Stimulated activated memory B cell treated with anti-CD40 and anti-IgM and Interleukin-4, amounts not matched to agents 10 μg/mL and 1 μg/mL and 100 μg/mL, for 72 hours (primary cell): ENCODE results near the gene RPL29.

Experiments
- ATAC-seq: fragments of 150-1000 bp; cut with Tn5 transposase; 2 replicates; pipeline ENCODE4 v1.10.0; 2021
- H3K27ac Mint-ChIP-seq: one replicate; pipeline ENCODE4 v1.8.0; 2022; ENCODE audit warnings: mild to moderate bottlenecking, mixed read lengths
- H3K27me3 Mint-ChIP-seq: one replicate; pipeline ENCODE4 v1.8.0; 2022; ENCODE audit warnings: mixed read lengths
- H3K36me3 Mint-ChIP-seq: one replicate; pipeline ENCODE4 v1.8.0; 2022; ENCODE audit warnings: mixed read lengths
- H3K4me1 Mint-ChIP-seq: one replicate; pipeline ENCODE4 v1.8.0; 2022; ENCODE audit warnings: mixed read lengths
- H3K4me3 Mint-ChIP-seq: one replicate; pipeline ENCODE4 v1.8.0; 2022; ENCODE audit warnings: mild to moderate bottlenecking, moderate library complexity, mixed read lengths
- H3K9me3 Mint-ChIP-seq: one replicate; pipeline ENCODE4 v1.8.0; 2022; ENCODE audit warnings: mixed read lengths

Gene RPL29

GRCh38 chr3:51958603-51959521 is 36.8 kb downstream of the RPL29 start:
- Mint-ChIP-seq H3K9me3 (no peaks in the 10 kb centered on the region), H3K36me3 (peaks cover 7% of the 10 kb centered on the region), H3K27ac (no peak overlapping the region), H3K27me3 (peaks cover 18% of the 10 kb centered on the region), H3K4me1 (no peaks in the 10 kb centered on the region), H3K4me3 (no peak overlapping the region)
- ATAC-seq = no peak

GRCh38 chr3:51957520-51958205 is 38.0 kb downstream of the RPL29 start:
- Mint-ChIP-seq H3K27me3 (peaks cover 29% of the 10 kb centered on the region), H3K4me3 (no peak overlapping the region), H3K36me3 (peaks cover 7% of the 10 kb centered on the region), H3K27ac (no peak overlapping the region), H3K9me3 (no peaks in the 10 kb centered on the region), H3K4me1 (no peaks in the 10 kb centered on the region)
- ATAC-seq = no peak

DNA sequence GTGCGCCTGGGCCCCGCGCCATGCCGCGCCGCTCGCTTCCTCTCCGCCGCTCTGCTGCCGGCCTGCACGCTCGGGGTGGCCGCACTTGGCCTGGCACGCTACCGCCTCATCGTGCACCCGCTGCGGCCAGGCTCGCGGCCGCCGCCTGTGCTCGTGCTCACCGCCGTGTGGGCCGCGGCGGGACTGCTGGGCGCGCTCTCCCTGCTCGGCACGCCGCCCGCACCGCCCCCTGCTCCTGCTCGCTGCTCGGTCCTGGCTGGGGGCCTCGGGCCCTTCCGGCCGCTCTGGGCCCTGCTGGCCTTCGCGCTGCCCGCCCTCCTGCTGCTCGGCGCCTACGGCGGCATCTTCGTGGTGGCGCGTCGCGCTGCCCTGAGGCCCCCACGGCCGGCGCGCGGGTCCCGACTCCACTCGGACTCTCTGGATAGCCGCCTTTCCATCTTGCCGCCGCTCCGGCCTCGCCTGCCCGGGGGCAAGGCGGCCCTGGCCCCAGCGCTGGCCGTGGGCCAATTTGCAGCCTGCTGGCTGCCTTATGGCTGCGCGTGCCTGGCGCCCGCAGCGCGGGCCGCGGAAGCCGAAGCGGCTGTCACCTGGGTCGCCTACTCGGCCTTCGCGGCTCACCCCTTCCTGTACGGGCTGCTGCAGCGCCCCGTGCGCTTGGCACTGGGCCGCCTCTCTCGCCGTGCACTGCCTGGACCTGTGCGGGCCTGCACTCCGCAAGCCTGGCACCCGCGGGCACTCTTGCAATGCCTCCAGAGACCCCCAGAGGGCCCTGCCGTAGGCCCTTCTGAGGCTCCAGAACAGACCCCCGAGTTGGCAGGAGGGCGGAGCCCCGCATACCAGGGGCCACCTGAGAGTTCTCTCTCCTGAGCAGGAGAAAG is 39.6 kb downstream of the RPL29 start:
- Mint-ChIP-seq H3K4me3 (peak overlapping the region; percentile 56), H3K27ac (no peak overlapping the region), H3K36me3 (peaks cover 7% of the 10 kb centered on the region), H3K9me3 (no peaks in the 10 kb centered on the region), H3K4me1 (no peaks in the 10 kb centered on the region), H3K27me3 (peaks cover 38% of the 10 kb centered on the region)
- peak; percentile 69 for ATAC-seq

DNA sequence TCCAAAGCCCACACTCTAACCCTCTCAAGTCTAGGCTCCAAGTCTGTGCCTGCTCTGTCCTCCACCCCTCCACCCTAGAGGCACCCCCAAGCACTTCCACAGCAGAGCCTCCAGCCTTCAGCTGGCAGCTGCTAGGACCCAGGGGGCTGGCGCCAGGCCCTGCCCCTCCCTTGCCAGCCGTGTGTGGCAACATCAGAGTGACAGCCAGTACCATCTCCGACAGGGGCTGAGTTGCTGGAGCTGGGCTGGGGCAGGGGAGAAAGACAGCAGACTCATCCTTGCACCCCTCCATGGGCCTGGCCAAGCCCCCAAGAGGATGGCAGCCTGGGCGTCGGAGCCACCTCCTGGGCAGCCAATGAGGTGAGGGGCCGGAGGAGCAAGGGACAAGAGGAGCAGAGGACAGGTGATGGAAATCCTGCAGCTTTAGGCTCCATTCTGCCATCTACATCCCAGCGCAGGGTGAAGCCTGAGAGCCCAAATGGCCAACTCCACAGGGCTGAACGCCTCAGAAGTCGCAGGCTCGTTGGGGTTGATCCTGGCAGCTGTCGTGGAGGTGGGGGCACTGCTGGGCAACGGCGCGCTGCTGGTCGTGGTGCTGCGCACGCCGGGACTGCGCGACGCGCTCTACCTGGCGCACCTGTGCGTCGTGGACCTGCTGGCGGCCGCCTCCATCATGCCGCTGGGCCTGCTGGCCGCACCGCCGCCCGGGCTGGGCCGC is 40.4 kb downstream of the RPL29 start, which contains the start of gene GPR62:
TSS of gene GPR62 (plus strand) at position 207 of the 718 bp plus-strand sequence. CDS start at position 479, 272 bp downstream.
- no peak within 1 kb of the TSS for H3K27ac Mint-ChIP-seq
- H3K27me3 Mint-ChIP-seq = peaks cover 38% of the 10 kb centered on the region
- H3K36me3 Mint-ChIP-seq = peaks cover 7% of the 10 kb centered on the region
- no peaks in the 10 kb centered on the region for H3K4me1 Mint-ChIP-seq
- H3K4me3 Mint-ChIP-seq = peak within 1 kb of the TSS; percentile 56
- no peak for ATAC-seq
- no peaks in the 10 kb centered on the region for H3K9me3 Mint-ChIP-seq

DNA sequence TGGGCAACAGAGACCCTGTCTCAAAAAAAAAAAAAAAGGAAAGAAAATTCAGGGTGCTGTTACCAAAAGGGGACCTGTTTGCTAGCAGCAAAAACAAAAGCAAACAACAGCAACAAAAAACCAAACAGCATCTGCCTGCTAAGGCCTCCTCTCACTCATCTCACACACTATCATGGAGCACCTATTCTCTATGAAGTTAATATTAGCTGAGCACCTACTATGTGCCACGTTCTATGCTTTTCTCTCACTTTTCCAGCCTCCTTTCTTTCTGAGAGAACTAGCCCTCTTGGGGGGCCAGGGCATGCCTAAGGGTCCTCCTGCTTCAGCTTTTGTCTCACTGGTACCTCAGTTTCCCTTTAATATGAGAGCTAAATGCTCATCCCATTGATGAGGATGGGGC is 41.0 kb downstream of the RPL29 start:
- Mint-ChIP-seq H3K27me3 (peaks cover 38% of the 10 kb centered on the region), H3K4me3 (no peak overlapping the region), H3K36me3 (peaks cover 7% of the 10 kb centered on the region), H3K4me1 (no peaks in the 10 kb centered on the region), H3K9me3 (no peaks in the 10 kb centered on the region), H3K27ac (no peak overlapping the region)
- ATAC-seq = no peak

- ATAC-seq = no peak
- Mint-ChIP-seq H3K27ac (no peak overlapping the region), H3K36me3 (peaks cover 7% of the 10 kb centered on the region), H3K4me3 (no peak overlapping the region), H3K9me3 (no peaks in the 10 kb centered on the region), H3K27me3 (peaks cover 38% of the 10 kb centered on the region), H3K4me1 (no peaks in the 10 kb centered on the region)
Measured at GRCh38 chr3:51954105-51954504, 41.6 kb downstream of the RPL29 start.

DNA sequence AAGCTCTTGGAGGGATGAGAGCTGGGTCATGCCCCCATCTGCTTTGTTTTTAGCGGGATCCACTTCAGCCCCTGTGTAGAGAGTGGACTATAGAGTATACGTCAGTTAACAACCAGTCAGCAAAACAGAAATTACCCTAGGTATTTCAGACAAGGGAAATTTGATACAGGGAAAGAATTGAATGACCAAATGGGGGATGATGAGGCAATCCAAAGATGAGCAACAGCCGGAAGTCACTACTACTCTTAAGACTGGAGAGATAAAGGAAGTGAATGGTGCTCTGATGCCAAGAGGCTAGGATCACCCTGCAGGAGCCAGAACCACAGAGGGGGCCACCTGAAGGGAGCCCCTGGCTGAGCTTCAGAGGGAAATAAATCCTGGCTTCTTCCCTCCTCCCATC is 42.2 kb downstream of the RPL29 start:
- Mint-ChIP-seq H3K9me3 (no peaks in the 10 kb centered on the region), H3K36me3 (peaks cover 5% of the 10 kb centered on the region), H3K27ac (no peak overlapping the region), H3K4me1 (no peaks in the 10 kb centered on the region), H3K27me3 (peaks cover 38% of the 10 kb centered on the region), H3K4me3 (no peak overlapping the region)
- no peak for ATAC-seq

GRCh38 chr3:51950899-51951298 is 44.8 kb downstream of the RPL29 start:
- Mint-ChIP-seq H3K4me1 (no peaks in the 10 kb centered on the region), H3K36me3 (peaks cover 19% of the 10 kb centered on the region), H3K27ac (no peak overlapping the region), H3K4me3 (no peak overlapping the region), H3K9me3 (no peaks in the 10 kb centered on the region), H3K27me3 (peaks cover 38% of the 10 kb centered on the region)
- ATAC-seq = no peak

GRCh38 chr3:51949121-51949520 is 46.6 kb downstream of the RPL29 start:
- no peaks in the 10 kb centered on the region for H3K4me1 Mint-ChIP-seq
- no peaks in the 10 kb centered on the region for H3K9me3 Mint-ChIP-seq
- ATAC-seq = no peak
- H3K36me3 Mint-ChIP-seq = peaks cover 33% of the 10 kb centered on the region
- H3K27me3 Mint-ChIP-seq = peaks cover 22% of the 10 kb centered on the region
- no peak overlapping the region for H3K4me3 Mint-ChIP-seq
- H3K27ac Mint-ChIP-seq = no peak overlapping the region

GRCh38 chr3:51948016-51948580 is 47.6 kb downstream of the RPL29 start:
- Mint-ChIP-seq H3K27ac (no peak overlapping the region), H3K27me3 (peaks cover 12% of the 10 kb centered on the region), H3K9me3 (no peaks in the 10 kb centered on the region), H3K36me3 (peaks cover 35% of the 10 kb centered on the region), H3K4me3 (no peak overlapping the region), H3K4me1 (peaks cover 1% of the 10 kb centered on the region)
- no peak for ATAC-seq

DNA sequence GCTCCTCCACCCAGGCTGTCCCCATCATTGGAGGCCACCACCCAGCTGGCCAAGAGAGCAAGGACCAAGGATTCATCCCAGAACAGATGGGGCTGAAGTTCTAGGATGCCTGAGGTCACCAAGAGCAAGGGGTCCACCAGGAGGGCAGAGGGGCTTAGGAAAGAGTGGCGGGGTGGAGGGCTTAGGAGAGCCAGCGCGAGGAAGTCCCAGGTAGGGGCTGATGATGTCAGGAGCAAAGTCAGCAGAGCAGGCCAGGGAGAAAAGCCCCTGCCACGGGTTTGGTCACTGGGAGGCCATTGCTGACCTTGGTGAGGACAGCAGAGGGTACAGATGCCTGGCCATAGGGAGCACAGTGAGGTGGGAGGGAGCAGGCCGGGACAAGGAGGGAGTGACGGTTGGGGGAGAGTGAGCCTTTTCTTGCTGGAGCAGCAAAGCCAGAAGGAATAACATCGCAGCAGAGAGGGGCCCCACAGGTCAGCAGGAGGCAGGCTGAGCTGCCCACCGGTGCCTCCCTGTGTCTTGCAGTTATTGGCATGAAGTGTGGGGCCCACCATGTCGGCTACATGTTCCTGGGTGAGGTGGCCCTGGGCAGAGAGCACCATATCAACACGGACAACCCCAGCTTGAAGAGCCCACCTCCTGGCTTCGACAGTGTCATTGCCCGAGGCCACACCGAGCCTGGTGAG is 48.3 kb downstream of the RPL29 start:
- Mint-ChIP-seq H3K27ac (no peak overlapping the region), H3K4me3 (no peak overlapping the region), H3K36me3 (peaks cover 35% of the 10 kb centered on the region), H3K9me3 (no peaks in the 10 kb centered on the region), H3K27me3 (peaks cover 6% of the 10 kb centered on the region), H3K4me1 (peaks cover 9% of the 10 kb centered on the region)
- ATAC-seq = no peak

- H3K9me3 Mint-ChIP-seq = no peaks in the 10 kb centered on the region
- no peak overlapping the region for H3K4me3 Mint-ChIP-seq
- H3K4me1 Mint-ChIP-seq = peaks cover 14% of the 10 kb centered on the region
- H3K27ac Mint-ChIP-seq = no peak overlapping the region
- H3K27me3 Mint-ChIP-seq = peaks cover under 1% of the 10 kb centered on the region
- peaks cover 35% of the 10 kb centered on the region for H3K36me3 Mint-ChIP-seq
- no peak for ATAC-seq
Measured at GRCh38 chr3:51946796-51947195, 48.9 kb downstream of the RPL29 start.

- Mint-ChIP-seq H3K27ac (no peak overlapping the region), H3K4me3 (no peak overlapping the region), H3K36me3 (peaks cover 35% of the 10 kb centered on the region), H3K9me3 (no peaks in the 10 kb centered on the region), H3K27me3 (no peaks in the 10 kb centered on the region), H3K4me1 (peaks cover 18% of the 10 kb centered on the region)
- no peak for ATAC-seq
Measured at GRCh38 chr3:51945926-51946705, 49.6 kb downstream of the RPL29 start.
